Pancreas (tissue), 10 donors: ENCODE data around the gene RBPJ. TPM values are rescaled to one million over a fixed set of nuclear protein-coding genes. Genes with fewer than 3 reads are reported as not detected.
"Not testable (repeated sequence)": the region's sequence is repeated elsewhere in the genome, so short reads cannot be mapped to it uniquely, and the experiment has no call there.

ENCODE experiments used
- ATAC-seq, 4 donors: fragments of 200-7000 bp; cut with Tn5 transposase; one replicate each; pipeline versions ENCODE4 v1.8.0 to v1.9.1; 2020; ENCODE audit warnings: mild to moderate bottlenecking in 4 of 4, moderate library complexity in 4 of 4
- DNase-seq, 6 donors: peaks; one replicate each; pipeline ENCODE4 v3.0.0-alpha.2; 2020
- FAIRE-seq: peaks from 2 replicates; lab custom pipeline; 2012; peaks lifted over from hg19 to GRCh38; lab: Jason Lieb, UNC
- H3K27ac ChIP-seq, 4 donors: fragments of 200-600 bp; sonication (generic); 1 replicate in 3 of 4; 2 replicates in 1 of 4; pipeline versions ENCODE4 v1.5.0 to v1.8.0; 2020
- H3K27me3 ChIP-seq, 4 donors: fragments of 200-600 bp; one replicate each; pipeline ENCODE4 v1.8.0; 2021
- H3K36me3 ChIP-seq, 3 donors: fragments of 200-600 bp; sonication (generic) in 1 of 3; one replicate each; pipeline versions ENCODE4 v1.5.0 to v1.8.0; 2020 to 2021
- H3K4me1 ChIP-seq, 3 donors: fragments of 200-600 bp; one replicate each; pipeline ENCODE4 v1.8.0; 2021
- H3K4me3 ChIP-seq, 4 donors: fragments of 200-600 bp; sonication (generic) in 2 of 4; one replicate each; pipeline versions ENCODE4 v1.5.0 to v1.8.0; 2020 to 2021
- H3K9me3 ChIP-seq, 4 donors: fragments of 200-600 bp; one replicate each; pipeline ENCODE4 v1.8.0; 2021
- WGBS, 2 donors: extraction: QIAGEN DNeasy Blood & Tissue Kit; methylation state at CpG; one replicate each; pipeline ENCODE4 v1.1.7; 2013; 5-methylcytosine and 5-hydroxymethylcytosine counted together
- intact Hi-C, 3 donors: fragments of 100-400 bp; cut with DNase I; formaldehyde crosslinking; loops; one replicate each; pipeline versions ENCODE4 v1.11.1 to v1.14.2; 2022
- polyA plus RNA-seq, 2 donors: library from polyadenylated mRNA; stranded (reverse); fragments of 200-250 nt; gene quantifications; one replicate each; pipeline ENCODE4 v1.2.3, GENCODE V29; 2013
- total RNA-seq, 6 donors: library from RNA; stranded (reverse); fragmentation: NEBNext Ultra II Directional in 4 of 6; extraction: Animal tissue kit (Norgen Biotek cat#: 25700) in 4 of 6; gene quantifications; one replicate each; pipeline versions ENCODE4 v1.2.1 to v1.2.4, GENCODE V29; 2021 to 2023
- TF ChIP-seq, protein P1 (sequence below), 4 donors: fragments of 200-600 bp; sonication (generic) in 3 of 4; IDR thresholded peaks; one replicate each; pipeline versions ENCODE4 v1.5.0 to v1.8.0; 2021; ENCODE audit warnings: antibody characterized with exemption in 4 of 4
- donor health status: healthy with polysubstance abuse.
- donor health status: DM: no; HTN: no; CAD: no; lungs with moderate emphysema.
- donor health status: DM: no; HTN: no; CAD: no.
- donor health status: control.
- donor health status: control.
- donor health status: Bipolar disorder and iron deficiency.
- donor health status: DM: yes; HTN: yes; CAD: no.
- donor health status: DM: no; HTN: no; CAD: no.
- donor health status: DM: no; HTN: no; CAD: no.
- donor health status: DM: yes; HTN: yes; CAD: no.

The RBPJ gene
- total and polyA plus RNA-seq, 8 donors, result 17.6 to 50.2 (median 24.0) TPM

DNA sequence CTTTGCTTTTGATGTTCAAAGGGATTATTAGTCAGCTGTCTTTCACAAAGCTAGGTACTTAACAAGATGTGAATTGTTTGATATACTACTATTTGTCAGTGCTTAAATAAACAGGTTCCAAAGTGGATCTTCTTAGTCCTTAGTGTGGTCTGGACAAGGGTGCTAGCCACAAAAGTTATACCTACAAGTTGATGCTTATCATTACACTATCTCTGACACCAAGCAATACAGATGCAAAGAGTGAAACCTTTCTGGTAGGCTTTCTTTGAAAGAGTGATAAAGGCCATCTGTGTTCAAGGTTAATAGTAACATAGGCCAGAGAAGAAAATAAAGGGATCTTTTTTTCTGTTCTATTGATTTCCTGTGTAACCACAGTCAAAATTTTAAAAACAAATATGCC is 12.2 kb upstream of the RBPJ start:
- H3K36me3 ChIP-seq, result no peaks in the 10 kb centered on the region
- ATAC-seq (peak in 2 of 4 donors; percentile 25), DNase-seq (no peak), FAIRE-seq (no peak)
- no peaks in the 10 kb centered on the region for H3K9me3 ChIP-seq
- no peak overlapping the region for H3K27ac ChIP-seq
- intact Hi-C loops, result no loop called here
- TF ChIP-seq, protein P1, sequence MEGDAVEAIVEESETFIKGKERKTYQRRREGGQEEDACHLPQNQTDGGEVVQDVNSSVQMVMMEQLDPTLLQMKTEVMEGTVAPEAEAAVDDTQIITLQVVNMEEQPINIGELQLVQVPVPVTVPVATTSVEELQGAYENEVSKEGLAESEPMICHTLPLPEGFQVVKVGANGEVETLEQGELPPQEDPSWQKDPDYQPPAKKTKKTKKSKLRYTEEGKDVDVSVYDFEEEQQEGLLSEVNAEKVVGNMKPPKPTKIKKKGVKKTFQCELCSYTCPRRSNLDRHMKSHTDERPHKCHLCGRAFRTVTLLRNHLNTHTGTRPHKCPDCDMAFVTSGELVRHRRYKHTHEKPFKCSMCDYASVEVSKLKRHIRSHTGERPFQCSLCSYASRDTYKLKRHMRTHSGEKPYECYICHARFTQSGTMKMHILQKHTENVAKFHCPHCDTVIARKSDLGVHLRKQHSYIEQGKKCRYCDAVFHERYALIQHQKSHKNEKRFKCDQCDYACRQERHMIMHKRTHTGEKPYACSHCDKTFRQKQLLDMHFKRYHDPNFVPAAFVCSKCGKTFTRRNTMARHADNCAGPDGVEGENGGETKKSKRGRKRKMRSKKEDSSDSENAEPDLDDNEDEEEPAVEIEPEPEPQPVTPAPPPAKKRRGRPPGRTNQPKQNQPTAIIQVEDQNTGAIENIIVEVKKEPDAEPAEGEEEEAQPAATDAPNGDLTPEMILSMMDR (IDR thresholded peaks at IDR 0.05), result no peak
- no peak overlapping the region for H3K4me3 ChIP-seq
- no peaks in the 10 kb centered on the region for H3K4me1 ChIP-seq
- H3K27me3 ChIP-seq, result no peaks in the 10 kb centered on the region

DNA sequence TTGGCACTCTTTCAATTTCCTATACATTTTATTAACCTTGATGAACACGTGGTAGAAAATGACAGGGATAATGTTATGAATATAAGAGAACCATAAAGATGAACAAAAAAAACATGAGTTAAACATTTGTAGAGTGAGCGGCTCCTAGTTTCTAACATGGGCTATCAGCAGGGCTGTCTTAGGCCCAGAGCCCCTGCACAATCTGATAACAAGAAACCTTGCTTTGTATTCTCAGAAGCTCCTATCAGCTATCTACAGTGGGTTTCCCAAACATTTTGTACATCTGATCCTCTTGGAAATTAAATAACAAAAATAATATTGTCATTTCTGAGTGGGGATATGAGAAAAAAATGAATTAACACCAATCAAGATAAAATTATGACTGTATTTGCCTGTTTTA is 10.6 kb upstream of the RBPJ start:
- no peak for ATAC-seq
- no peak for FAIRE-seq
- 68 to 71% methylated on average over 2 of the region's 2 CpGs for WGBS, 2 donors

DNA sequence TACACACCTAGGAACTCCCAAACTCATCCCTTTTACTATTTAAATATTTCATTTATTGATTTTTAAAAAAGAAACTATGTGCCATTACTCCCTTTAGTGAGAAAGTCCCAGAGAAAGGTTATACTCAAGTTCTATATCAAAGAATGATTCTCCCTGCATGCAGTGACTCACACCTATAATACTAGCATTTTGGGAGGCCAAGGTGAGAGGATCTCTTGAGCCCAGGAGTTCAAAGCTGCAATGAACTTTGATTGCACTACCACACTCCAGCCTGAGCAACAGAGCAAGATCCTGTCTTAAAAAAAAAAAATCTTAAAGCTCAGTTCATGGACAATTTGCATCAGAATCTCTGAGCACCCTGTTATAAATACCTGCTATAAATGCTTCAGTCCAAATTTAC is 9.2 kb upstream of the RBPJ start:
- no peak for DNase-seq
- Histone ChIP-seq H3K36me3 (no peaks in the 10 kb centered on the region), H3K27me3 (no peaks in the 10 kb centered on the region), H3K4me3 (no peak overlapping the region), H3K27ac (no peak overlapping the region), H3K9me3 (no peaks in the 10 kb centered on the region), H3K4me1 (no peaks in the 10 kb centered on the region)
- TF ChIP-seq, protein P1 (IDR thresholded peaks at IDR 0.05), result no peak
- no peak for ATAC-seq
- intact Hi-C loops, result loop anchor here in 1 of 3 donors (10.0 kb wide), 1 partner anchor 227 kb away; no protein-coding TSS in a partner anchor
- no peak for FAIRE-seq

More for the DNA sequence above, 10.6 kb upstream of the RBPJ start:
- no peaks in the 10 kb centered on the region for H3K36me3 ChIP-seq
- intact Hi-C loops, result loop anchor here in 1 of 3 donors (10.0 kb wide), 1 partner anchor 225 kb away; no protein-coding TSS in a partner anchor
- no peaks in the 10 kb centered on the region for H3K27me3 ChIP-seq
- H3K4me1 ChIP-seq, result no peaks in the 10 kb centered on the region
- no peak for DNase-seq
- H3K4me3 ChIP-seq, result no peak overlapping the region
- no peak overlapping the region for H3K27ac ChIP-seq
- no peaks in the 10 kb centered on the region for H3K9me3 ChIP-seq
- TF ChIP-seq, protein P1 (IDR thresholded peaks at IDR 0.05), result no peak

DNA sequence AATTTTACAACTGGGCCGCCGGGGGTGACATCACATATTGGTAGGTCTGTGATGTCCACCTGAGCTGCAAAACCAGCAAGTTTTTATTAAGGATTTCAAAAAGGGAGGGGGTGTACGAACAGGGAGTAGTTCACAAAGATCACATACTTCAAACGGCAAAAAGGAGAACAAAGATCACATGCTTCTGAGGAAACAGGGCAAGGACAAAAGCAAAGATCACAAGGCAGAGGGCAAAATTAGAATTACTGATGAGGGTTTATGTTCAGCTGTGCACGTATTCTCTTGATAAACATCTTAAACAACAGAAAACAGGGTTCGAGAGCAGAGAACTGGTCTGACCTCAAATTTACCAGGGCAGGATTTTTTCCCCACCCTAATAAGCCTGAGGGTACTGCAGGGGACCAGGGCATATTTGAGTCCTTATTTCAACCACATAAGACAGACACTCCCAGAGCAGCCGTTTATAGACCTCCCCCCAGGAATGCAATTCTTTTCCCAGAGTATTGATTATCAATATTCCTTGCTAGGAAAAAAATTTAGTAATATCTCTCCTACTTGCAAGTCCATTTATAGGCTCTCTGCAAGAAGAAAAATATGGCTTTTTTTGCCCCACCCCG is 5.4 kb upstream of the RBPJ start:
- H3K27me3 ChIP-seq, H3K27ac ChIP-seq, ATAC-seq, H3K9me3 ChIP-seq, DNase-seq, FAIRE-seq, H3K36me3 ChIP-seq, H3K4me3 ChIP-seq, H3K4me1 ChIP-seq: not testable (repeated sequence)
- intact Hi-C loops, result loop anchor here in 1 of 3 donors (10.0 kb wide), 1 partner anchor 231 kb away; no protein-coding TSS in a partner anchor
- WGBS, 2 donors, result 83 to 87% methylated on average over 8 of the region's 8 CpGs

DNA sequence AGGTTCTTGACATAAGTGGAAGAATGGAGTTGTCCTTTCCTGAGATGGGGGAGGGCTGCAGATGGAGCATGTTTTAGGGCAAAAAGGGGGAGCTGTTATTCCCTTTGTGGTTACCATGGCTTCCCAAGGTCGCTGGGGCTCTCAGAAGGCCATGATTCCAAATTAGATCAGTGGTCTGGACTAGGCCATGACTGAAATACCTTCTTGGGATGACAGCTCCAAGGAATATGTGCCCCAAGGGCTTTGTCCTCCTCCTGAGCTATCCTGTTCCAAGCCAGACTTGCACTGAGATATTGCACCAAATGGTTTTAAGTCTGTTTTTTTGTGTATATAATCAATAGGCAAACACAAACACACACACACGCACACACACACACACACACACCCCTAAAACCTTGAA is 3.0 kb upstream of the RBPJ start:
- FAIRE-seq (no peak), ATAC-seq (no peak), DNase-seq (no peak)
- WGBS, 2 donors, result 85 to 86% methylated on average over 2 of the region's 2 CpGs
- Histone ChIP-seq H3K36me3 (no peaks in the 10 kb centered on the region), H3K4me3 (no peak overlapping the region), H3K27ac (no peak overlapping the region), H3K9me3 (no peaks in the 10 kb centered on the region), H3K27me3 (no peaks in the 10 kb centered on the region), H3K4me1 (peaks cover 0 to 6% (median 6%) of the 10 kb centered on the region in 3 donors)
- TF ChIP-seq, protein P1 (IDR thresholded peaks at IDR 0.05), result no peak
- intact Hi-C loops, result loop anchor here in 1 of 3 donors (10.0 kb wide), 1 partner anchor 233 kb away; no protein-coding TSS in a partner anchor
